HG03097 (cell line): Measurements from ENCODE around the gene MYO1B.

Source experiments
- ATAC-seq: cut with Tn5 transposase; IDR thresholded peaks from one replicate; pipeline ENCODE4 v1.9.1; 2021; ENCODE audit not compliant: unreplicated experiment, low FRiP score

Gene MYO1B

DNA sequence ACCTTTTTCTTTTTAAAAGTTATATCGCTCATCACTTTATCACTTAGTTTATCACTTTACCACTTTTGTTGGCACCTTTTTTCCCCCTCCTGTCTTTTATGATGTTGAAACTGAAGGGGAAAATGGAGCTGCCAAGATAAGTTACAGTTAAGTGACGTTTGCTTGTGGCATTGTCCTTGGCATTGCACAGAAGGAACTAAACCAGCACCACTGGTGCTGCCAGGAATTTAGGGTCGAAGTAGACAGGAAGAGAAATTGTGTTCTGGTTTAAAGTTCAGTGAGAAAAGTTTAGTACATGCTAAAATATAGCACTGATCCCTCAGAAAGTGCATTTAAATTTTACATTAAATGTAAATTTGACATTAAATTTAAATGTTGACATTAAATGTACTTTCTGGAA lies 49.9 kb downstream of the MYO1B start:
- no peak for ATAC-seq

DNA sequence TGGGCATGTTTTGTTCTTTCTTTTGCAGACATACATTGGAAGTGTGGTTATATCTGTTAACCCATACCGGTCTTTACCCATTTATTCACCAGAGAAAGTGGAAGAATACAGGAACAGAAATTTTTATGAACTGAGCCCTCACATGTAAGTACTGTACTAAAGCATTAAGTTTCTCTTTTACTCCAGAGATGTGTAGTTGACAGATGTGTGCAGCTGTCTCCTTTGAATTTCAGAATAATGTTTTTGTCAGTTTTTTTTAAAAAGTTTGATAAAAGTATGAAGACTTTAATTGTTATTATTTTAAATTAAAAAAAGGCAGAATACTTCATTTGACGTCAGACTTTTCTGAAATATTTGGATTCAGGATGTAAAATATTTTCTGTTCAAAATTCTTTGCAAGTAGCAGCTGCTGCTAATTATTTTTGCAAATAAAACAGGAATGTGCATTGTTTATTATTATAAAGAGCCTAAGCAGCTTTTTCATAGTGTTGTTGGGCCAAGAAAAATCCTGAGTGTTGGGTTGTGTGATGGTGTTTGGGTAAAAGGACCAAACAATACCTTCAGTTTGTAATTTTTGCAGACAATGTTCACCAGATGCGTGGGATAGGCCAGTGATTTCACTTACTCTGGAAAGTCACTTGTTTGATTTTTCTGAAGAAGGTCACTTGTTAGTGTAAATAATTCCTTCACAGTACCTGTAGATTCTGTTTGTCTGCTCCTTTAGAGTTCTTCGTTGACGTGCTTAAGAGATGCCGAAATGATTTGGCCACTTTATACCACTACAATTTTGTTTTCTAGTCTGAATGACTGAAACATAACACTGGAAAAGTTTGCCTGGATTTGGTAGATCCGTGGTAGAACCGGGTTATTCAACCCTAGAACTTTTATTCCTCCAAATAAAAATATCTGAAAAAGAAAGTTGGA lies 51.1 kb downstream of the MYO1B start:
- ATAC-seq, result no peak

DNA sequence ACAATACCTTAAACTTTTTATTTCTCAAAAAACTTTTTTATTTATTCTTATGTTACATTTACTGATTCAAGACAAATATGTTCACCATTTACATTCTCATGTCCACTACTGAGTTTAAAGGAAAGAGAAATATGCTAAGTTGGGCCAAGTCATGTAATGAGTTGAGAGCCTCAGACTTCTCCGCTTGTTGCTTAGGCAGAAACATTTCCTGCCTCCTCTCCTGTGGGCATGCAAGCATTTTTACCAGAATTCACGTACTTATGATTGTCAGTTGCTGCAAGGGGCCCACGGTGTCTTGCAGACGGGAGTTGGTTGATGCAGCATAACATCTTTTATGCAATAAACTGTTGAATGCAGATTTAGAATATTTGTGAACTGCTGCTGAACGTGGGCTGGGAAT lies 51.8 kb downstream of the MYO1B start:
- ATAC-seq, result no peak

DNA sequence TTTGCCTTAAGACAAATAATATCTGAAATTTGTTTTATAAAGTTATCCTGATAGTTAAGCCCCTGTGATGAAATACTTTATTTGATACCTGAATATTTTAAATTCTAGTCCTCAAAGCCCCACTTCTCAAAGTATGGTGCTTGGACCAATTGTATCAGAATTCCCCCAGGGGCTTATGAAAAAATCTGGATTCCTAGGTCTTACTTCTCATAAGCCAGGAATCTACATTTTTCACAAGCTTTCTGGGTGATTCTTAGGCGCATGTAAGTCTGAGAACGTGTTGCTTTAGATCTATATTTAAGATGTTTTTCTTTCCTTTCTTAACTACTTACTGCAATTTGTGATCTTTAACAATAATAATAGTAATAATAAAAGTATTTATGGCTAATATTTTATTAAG lies 53.1 kb downstream of the MYO1B start:
- no peak for ATAC-seq

DNA sequence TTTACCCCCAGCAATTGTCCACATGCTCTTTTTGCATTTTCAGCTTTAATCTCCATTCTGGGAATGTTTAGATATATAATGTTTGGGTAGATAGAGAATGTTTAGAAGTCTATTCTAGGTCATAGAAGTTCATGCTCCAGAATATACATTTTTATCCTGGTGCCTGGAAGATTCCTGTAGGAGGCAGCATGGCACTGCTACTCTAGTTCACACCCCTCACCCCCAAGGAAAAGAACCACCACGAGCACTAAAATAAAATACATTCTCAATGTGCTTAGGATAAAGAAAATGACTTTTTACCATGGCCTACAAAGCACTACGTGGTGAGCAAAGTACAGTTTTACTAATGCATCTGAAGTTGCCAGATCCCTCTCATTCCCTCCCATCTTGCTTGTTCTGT lies 53.8 kb downstream of the MYO1B start:
- no peak for ATAC-seq

DNA sequence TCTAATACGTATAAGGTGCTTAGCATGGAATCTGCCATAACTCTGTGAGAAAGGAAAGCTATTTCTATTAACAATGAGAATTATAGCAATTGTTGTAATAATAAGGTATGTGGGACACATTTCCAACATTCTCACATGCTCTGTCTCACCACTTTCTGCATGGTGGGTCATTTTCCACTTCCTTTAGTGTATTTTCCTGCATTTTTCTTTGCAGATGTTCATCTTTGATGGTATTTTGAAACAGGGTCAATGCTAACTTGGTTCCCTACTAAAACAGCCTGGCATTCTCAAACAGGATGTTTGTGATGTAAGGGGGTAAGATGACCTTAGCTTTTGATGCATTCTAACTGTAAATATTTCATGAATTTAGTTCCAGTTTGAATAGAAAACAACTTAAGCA lies 54.7 kb downstream of the MYO1B start:
- ATAC-seq, result no peak

DNA sequence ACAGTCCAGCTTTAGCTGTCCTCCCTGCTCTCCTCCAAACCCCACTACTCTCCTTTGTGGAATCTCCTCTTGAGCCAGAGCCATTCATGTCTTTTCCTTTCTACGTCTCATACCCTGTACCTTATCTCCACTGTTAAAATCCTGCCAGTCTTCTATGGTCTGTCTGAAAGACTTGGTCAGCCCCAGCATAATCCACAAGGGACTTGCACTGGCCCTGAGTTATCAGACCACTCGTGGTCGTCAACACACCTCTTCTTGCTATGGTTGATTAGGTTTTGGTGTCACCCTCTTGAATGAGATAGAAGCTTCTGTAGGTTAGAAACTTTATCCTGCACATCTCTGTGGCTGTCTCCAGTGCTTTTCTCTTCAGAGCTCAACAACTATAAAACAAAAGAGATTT lies 56.8 kb downstream of the MYO1B start:
- no peak for ATAC-seq

DNA sequence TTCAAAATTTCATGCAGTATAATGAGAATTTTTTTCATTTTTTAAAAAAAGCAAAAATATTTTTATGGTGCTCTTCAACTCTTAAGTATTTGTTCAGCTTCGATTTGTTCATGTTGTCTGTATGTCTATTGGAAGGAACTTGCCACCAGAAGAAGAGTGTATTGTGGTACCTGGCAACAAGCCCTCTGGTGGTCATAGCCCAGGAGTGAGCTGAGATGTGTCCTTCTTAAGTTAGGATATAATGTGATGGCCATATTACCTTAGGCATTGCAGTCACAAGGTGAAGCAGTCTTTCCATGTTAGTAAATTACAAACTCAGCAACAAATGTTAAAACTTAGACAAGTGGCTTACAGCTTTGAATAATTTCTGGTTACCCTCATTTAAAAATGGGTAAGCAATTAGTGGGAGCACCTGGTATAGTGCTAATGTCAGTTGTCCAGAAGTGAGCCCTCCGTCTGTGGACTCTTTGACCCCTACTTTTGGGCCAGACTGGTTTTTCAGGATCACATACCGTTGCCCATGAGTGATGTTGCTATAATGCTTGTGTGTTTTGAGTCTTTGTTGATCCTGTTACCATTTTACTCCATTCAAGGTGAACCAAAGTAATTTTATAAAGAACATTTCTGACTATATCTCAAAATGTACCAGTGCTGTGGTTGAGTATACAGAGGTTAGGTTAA lies 57.4 kb downstream of the MYO1B start:
- no peak for ATAC-seq

DNA sequence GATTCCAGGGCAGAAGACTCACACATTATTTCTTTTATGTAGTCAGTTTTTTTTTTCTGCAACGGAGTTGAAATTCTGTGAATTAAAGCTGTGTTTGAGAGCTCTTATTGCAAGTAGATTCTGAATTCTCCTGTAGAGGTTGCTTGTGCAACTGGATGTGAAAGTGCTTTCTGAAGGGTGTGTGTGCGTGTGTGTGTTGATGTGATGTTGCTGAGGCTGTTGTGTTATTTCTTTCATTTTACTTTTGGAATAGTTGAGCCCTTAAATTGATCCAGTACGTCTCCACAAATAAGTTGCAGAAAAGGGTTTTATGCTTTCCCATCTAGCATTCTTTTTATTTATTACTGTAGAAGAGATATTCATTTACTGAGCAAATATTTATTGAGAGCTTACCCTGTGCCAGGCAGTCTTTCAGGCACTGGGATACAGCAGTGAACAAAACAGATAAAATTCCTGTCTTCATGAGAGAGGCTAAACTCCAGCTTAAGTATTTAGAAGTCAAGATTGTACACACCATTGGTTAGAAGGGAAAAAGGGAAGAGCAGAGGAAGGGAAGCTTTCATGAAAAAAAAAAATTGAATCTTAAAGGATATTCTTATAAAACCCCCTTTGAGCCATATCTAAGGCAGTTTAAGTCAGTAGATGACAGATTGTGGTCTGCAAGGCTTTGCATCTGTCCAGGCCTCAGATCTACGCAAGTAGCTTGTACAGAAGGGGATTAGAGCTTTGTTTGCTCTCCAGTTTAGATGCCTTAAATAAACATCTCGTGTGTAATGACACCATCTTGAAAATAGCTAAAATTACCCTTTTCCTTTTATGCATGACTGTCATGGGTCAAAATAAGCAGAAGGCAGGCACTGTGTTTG lies 58.2 kb downstream of the MYO1B start:
- ATAC-seq, result no peak

DNA sequence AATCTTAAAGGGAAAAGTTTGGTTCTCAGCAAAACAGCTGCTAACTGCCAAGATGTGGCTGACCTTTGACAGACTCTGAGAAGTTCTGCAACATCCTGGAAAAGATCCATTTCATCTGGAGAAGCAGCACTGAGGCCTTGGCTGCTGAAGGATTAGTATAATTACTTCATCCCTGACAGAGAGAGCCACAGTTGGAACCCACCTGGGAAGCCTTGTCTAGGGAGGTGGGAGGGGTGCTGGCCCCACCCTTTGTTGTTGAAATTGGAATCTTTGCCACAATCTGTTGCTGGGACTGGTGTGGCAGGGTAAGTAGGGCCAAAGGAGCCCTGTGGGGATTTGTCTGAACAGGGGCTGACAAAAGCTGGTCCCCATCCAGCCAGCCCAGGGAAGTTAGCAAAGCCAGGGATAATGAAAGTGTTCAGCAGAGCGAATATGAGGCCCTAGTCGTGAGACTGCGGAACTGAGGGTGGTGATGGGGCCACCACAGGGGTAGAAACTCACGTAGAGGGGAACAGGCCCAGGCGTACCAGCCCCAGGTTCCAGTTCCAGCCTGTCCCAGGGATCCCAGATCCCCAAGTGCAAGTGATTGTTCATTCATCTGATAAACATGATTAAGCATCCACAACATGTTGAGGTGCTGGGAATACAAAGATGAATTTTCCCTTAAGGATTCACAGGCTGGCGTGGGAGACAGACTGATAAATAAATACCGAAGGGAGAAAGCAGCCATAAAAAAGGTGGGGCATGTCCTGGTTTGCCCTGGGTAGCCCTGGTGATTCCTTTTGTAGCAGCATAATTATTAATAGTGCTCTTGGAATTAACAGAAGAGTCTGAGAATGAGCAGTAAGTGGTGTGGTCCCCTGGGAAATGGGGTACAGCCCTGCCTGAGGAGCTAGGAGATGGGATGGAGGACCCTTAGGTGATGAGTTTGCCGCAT lies 60.0 kb downstream of the MYO1B start:
- ATAC-seq, result no peak

DNA sequence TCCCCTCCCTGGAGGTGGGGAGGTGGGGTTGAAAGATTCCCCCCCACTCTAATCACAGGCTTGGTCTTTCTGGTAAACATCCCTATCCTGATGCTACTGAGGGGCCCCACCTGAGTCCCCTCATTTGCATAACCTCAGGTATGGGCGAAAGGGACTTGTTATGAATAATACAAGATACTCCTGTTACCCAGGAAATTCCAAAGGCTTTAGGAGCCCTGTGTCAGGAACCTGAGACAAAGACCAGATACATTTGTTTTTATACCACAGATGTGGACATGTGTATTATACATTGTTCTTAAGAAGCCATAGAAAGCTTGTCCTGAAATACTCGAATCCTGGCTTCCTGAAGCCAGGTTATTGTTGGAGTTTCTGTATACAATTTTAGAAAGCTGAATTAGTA lies 62.8 kb downstream of the MYO1B start:
- ATAC-seq, result no peak

DNA sequence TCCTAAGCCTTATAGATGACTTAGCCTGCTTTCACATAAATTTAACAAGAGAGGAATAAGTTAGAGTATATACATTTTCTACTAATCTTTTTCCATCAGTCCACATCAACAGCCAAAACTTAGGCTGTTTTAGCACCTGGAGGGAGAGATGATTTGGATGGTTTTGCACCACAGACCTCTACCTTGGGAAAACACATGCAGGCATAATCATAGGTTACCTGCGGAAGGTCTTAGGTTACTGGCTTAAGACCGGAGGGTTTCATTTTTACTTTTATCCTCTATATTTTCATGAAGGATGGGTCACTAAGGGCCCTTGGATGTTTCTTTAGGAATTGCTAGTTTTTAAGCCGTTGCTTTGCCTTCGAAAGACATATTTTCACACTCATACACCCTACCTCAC lies 66.0 kb downstream of the MYO1B start:
- no peak for ATAC-seq

DNA sequence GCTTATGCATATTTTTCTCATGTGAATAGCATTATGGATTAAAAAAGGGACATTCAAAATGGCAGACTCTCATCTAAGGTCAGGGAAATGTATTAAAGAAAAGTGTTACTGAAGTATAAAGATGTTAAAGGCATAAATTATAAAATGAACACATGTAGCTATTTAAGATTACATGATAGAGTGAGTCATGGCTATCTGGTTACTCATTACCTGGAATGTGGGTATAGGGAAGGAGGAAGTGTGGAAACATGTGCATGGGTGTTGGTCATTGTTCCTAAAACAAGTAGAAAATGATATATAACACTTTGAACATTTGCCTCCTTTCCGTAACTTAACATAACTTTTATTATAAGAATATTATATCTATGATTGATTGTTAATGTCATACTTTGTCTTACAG lies 66.4 kb downstream of the MYO1B start:
- ATAC-seq, result no peak

DNA sequence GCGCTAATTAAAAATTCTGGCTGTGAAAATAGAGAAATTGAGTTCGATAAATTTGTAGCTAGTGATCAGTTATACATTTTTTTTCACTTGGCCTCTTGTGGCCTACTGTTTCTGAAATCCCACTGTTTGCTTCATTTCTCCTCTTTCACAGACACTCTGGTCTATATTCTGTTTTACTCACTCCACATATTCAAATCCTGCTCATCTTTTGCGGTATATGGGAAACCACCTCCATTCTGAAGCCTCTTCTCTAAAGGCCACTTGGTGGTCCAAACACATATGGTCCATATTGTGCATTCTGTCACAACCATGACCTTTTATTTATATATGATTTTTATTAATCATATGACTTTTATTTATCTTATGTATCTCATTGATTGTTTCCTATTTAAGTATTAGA lies 67.0 kb downstream of the MYO1B start:
- no peak for ATAC-seq

DNA sequence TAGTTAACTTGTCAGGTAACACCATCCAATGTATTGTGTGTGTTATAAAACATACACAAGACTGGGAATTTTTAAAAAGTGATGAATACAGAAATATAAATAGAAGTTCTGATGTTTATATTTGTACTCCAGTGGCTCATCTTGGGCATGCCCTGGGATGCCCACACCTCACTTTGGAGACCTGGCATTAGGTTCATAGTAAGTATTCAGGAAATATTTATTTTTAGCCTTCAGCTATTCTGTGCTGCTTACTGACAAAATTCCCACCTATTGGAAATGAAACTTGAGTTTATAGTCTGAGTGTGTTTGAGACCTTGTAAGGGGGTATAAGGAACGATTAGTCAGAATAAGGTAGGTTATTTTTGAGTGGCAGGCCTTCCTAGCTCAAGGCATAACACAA lies 67.5 kb downstream of the MYO1B start:
- no peak for ATAC-seq

DNA sequence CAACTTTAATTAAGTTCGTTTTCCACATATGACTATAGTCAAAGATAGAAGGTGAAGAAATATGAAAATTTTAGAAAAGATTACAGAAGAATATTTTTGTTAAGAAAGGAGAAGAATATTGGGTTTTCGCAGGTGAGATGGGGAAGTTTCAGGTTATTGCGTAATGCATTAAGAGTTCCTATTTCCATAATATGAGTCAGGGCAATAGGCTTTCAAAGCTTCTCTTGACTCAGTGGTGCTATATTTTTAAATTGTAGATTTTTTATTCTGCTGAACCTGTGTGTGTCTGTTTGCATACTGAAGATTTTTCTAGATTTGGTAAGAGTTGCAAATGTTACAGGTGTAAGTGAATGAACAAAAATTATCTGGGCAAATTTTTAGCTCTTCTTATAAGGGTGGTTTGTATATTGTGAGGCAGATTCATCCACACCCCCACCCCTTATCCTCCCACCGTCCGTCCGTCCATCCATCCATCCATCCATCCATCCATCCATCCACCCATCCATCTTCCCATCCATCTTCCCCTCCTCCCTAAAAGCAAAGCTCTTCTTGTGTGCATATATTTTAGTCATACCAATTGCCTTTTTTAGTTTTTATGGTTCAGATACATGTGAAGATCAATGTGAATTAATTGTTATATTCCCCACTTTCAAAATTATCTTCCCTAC lies 69.6 kb downstream of the MYO1B start:
- ATAC-seq, result no peak

DNA sequence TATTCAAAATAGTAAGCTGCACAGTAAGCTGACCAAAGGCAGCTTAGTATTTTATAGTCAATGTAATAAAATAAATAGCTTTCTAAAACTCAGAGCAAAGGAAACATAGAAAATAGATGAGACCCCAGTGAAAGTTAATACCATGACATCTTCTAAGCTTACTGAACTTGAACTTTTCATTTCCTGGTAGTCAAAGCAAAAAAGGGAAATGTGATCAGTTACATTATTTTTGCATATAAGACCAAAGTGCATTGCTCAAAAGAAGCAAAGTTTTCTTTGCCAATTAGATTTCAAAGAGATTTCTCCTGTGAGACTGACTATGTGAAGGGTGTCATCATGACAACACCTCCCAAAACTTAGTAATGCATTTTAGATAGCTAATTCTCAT lies 70.2 kb downstream of the MYO1B start:
- no peak for ATAC-seq

DNA sequence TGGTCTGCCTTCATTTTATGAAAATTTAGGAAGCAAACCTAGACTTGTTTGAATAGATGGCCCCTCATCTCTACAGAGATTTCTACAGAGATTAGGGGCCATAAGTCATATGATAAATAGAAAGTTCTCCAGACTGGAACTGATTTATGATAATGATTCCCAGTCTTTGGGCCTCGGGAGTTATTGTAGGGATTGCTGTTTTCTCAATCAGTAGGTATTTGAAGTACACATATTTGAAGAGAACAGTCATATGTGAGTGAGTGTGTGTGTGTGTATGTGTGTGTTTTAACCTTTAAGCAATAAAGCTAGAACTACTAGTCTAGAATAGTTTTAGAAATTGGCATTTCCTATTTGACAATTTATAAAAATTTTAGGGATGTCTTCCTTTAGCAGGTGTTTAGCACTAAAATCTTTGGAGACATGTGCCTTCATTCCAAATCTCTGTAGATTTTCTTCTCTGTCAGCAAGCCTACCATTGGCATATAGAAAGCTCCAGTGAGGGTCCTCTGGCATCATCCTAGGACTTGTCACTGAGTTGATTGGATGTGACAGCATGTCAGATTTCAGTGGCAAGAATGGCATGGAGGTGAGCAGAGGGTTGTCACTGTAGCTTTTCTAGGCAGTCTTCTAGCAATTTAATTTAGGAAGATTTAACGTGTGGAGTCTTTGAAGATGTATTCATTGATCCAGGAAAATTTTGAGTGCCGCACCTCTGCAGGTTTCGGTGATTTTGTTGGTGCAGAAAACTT lies 71.2 kb downstream of the MYO1B start:
- ATAC-seq, result no peak
